KG1 (cell line): ENCODE results near the gene ST6GALNAC1.
A peak's percentile ranks its signal among the peaks of the same experiment; 100 is the strongest.

ENCODE experiments used
- DNase-seq: peaks from one replicate; lab custom pipeline; 2025; lab: John Stamatoyannopoulos, UW

The ST6GALNAC1 gene

GRCh38 chr17:76581515-76581914 lies 62.0 kb downstream of the ST6GALNAC1 start:
- DNase-seq: no peak

GRCh38 chr17:76579281-76579680 lies 64.3 kb downstream of the ST6GALNAC1 start:
- peak; percentile 30 for DNase-seq

GRCh38 chr17:76578376-76578775 lies 65.2 kb downstream of the ST6GALNAC1 start:
- DNase-seq: no peak

- DNase-seq: no peak
Measured at GRCh38 chr17:76577876-76578275, 65.7 kb downstream of the ST6GALNAC1 start.

- no peak for DNase-seq
Measured at GRCh38 chr17:76576189-76576588, 67.4 kb downstream of the ST6GALNAC1 start.

- no peak for DNase-seq
Measured at GRCh38 chr17:76575570-76575969, 68.0 kb downstream of the ST6GALNAC1 start.
